Adrenal gland (tissue), 5 donors: Measurements from ENCODE around the gene ZNF609.

Experiments
- CTCF ChIP-seq, 6 experiments: fragments of 450-650 bp in 4 of 6; fragments of 200-600 bp in 2 of 6; sonication (generic) in 1 of 6; IDR thresholded peaks; 1 replicate in 5 of 6; 2 replicates in 1 of 6; pipeline versions ENCODE4 v1.5.1 to v1.8.0; 2016 to 2021; ENCODE audit warnings: antibody characterized with exemption in 6 of 6, mild to moderate bottlenecking in 2 of 6, moderate library complexity in 1 of 6
- POLR2A ChIP-seq, 2 donors: fragments of 450-650 bp; IDR thresholded peaks; one replicate each; pipeline ENCODE4 v1.6.1; 2017; ENCODE audit warnings: antibody characterized with exemption in 2 of 2, mild to moderate bottlenecking in 2 of 2, moderate library complexity in 1 of 2
- donor health status: DM: no; HTN: no; CAD: no.

- no peak for TF ChIP-seq POLR2A (IDR thresholded peaks at IDR 0.05)
- TF ChIP-seq CTCF (IDR thresholded peaks at IDR 0.05): no peak
Observed at GRCh38 chr15:64730151-64730550, 269.8 kb downstream of the ZNF609 start.
